ENCODE data around the gene RASA3.

DNA sequence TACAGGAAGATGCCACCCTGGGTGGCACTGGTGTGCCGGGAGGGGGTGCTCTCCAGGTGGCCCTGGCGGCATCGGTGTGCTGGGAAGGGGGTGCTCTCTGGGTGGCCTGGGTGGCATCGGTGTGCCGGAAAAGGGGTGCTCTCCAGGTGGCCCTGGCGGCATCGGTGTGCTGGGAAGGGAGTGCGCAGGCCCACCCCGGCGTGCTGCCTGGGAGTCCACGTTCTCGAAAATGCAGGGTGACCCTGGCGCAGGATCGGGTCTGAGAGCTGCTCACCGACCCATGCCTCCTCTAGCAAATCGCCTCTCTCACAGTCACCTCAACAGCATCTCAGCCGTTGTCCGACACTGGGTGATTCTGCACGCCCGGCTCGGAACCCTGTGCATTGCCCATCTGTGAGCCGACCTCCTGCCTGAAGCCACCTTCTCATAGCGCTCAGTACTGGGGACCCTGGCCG, 36.4 kb downstream of the RASA3 start:
- TF ChIP-seq MYC (IDR thresholded peaks at IDR 0.05; ENCODE audit: low read depth, low read length) (no peak), POLR2A (IDR thresholded peaks at IDR 0.05; ENCODE audit: low read depth, low read length) (no peak)

Data from endothelial cell of umbilical vein (primary cell).